Prostate gland (tissue), 2 donors: ENCODE data around the gene IFNA13. TPM values are rescaled to one million over a fixed set of nuclear protein-coding genes. Genes with fewer than 3 reads are reported as not detected.
A peak's percentile ranks its signal among the peaks of the same experiment; 100 is the strongest.

ENCODE experiments used
- DNase-seq: peaks from one replicate; pipeline ENCODE4 v3.0.0-alpha.2; 2019; ENCODE audit warnings: low spot score
- H3K27ac ChIP-seq, 2 donors: fragments of 200-600 bp; sonication (generic); 2 replicates each; pipeline ENCODE4 v1.5.1; 2017 to 2019
- H3K27me3 ChIP-seq: fragments of 200-600 bp; sonication (generic); replicated peaks from 2 replicates; pipeline ENCODE4 v1.5.1; 2019; ENCODE audit not compliant: insufficient read depth
- H3K36me3 ChIP-seq, 2 donors: fragments of 200-600 bp; sonication (generic); 1 replicate in 1 of 2; 2 replicates in 1 of 2; pipeline versions ENCODE4 v1.5.1 to v1.8.1; 2017 to 2019
- H3K4me1 ChIP-seq: fragments of 200-600 bp; sonication (generic); replicated peaks from 2 replicates; pipeline ENCODE4 v1.5.1; 2019
- H3K4me3 ChIP-seq, 2 donors: fragments of 200-600 bp; sonication (generic); 2 replicates each; pipeline ENCODE4 v1.5.1; 2017 to 2019
- H3K9me3 ChIP-seq: fragments of 200-600 bp; sonication (generic); 2 replicates; pipeline ENCODE4 v1.5.1; 2017
- POLR2A ChIP-seq: fragments of 450-650 bp; IDR thresholded peaks from one replicate; pipeline ENCODE4 v1.6.1; 2016; ENCODE audit warnings: antibody characterized with exemption, mild to moderate bottlenecking
- POLR2AphosphoS5 ChIP-seq: sonication (generic); formaldehyde crosslinking; IDR thresholded peaks from one replicate; pipeline ENCODE4 v1.6.1; 2017; ENCODE audit warnings: antibody characterized with exemption
- WGBS: methylation state at CpG from one replicate; pipeline ENCODE4 v1.1.5; 2018; 5-methylcytosine and 5-hydroxymethylcytosine counted together
- intact Hi-C: fragments of 100-400 bp; cut with DNase I; formaldehyde crosslinking; loops from one replicate; pipeline ENCODE4 v1.14.2; 2022
- total RNA-seq, 2 donors: library from RNA; depleted of rRNA; stranded (reverse); fragments of >200 nt; gene quantifications; one replicate each; pipeline ENCODE4 v1.1.0, GENCODE V29; 2016
- TF ChIP-seq, protein P1 (sequence below), 4 experiments: fragments of 200-600 bp in 2 of 4; fragments of 450-650 bp in 2 of 4; sonication (generic) in 2 of 4; IDR thresholded peaks; 1 replicate in 3 of 4; 2 replicates in 1 of 4; pipeline ENCODE4 v1.5.1; 2016 to 2019; ENCODE audit warnings: antibody characterized with exemption in 4 of 4, mild to moderate bottlenecking in 2 of 4, moderate library complexity in 2 of 4

IFNA13 gene
- total RNA-seq, 2 donors from 2014 or later, result not detected

GRCh38 chr9:21336457-21336856, 31.4 kb downstream of the IFNA13 start:
- H3K4me1 ChIP-seq, result peaks cover 8% of the 10 kb centered on the region
- intact Hi-C loops, result loop anchor here (10.0 kb wide), 1 partner anchor 668 kb away; the partner anchor contains the start of gene CDKN2B
- H3K27ac ChIP-seq, result no peak overlapping the region
- DNase-seq, result no peak
- H3K9me3 ChIP-seq, result no peaks in the 10 kb centered on the region
- no peak overlapping the region for H3K4me3 ChIP-seq
- H3K27me3 ChIP-seq, result no peaks in the 10 kb centered on the region
- H3K36me3 ChIP-seq, result no peaks in the 10 kb centered on the region
- TF ChIP-seq POLR2A (no peak), POLR2AphosphoS5 (no peak)
- TF ChIP-seq, protein P1, sequence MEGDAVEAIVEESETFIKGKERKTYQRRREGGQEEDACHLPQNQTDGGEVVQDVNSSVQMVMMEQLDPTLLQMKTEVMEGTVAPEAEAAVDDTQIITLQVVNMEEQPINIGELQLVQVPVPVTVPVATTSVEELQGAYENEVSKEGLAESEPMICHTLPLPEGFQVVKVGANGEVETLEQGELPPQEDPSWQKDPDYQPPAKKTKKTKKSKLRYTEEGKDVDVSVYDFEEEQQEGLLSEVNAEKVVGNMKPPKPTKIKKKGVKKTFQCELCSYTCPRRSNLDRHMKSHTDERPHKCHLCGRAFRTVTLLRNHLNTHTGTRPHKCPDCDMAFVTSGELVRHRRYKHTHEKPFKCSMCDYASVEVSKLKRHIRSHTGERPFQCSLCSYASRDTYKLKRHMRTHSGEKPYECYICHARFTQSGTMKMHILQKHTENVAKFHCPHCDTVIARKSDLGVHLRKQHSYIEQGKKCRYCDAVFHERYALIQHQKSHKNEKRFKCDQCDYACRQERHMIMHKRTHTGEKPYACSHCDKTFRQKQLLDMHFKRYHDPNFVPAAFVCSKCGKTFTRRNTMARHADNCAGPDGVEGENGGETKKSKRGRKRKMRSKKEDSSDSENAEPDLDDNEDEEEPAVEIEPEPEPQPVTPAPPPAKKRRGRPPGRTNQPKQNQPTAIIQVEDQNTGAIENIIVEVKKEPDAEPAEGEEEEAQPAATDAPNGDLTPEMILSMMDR (IDR thresholded peaks at IDR 0.05), result no peak

GRCh38 chr9:21334701-21335632, 32.9 kb downstream of the IFNA13 start, which contains the start of gene KLHL9:
Gene KLHL9, minus strand, starts transcription at chr9:21335404. Its CDS starts 545 bp downstream, at chr9:21334859.
- H3K27ac ChIP-seq, result peak within 1 kb of the TSS; percentile 95 to 96

GRCh38 chr9:21333226-21333625, 34.6 kb downstream of the IFNA13 start:
- DNase-seq, result no peak
- H3K36me3 ChIP-seq, result no peaks in the 10 kb centered on the region
- peaks cover 8% of the 10 kb centered on the region for H3K4me1 ChIP-seq
- no peak overlapping the region for H3K27ac ChIP-seq
- H3K4me3 ChIP-seq, result no peak overlapping the region
- TF ChIP-seq POLR2A, result no peak
- no peak for TF ChIP-seq POLR2AphosphoS5
- TF ChIP-seq, protein P1 (IDR thresholded peaks at IDR 0.05), result no peak
- H3K27me3 ChIP-seq, result no peaks in the 10 kb centered on the region
- 97% methylated on average over 2 of the region's 2 CpGs for WGBS
- intact Hi-C loops, result loop anchor here (5.0 to 10.0 kb wide), 2 partner anchors 469 to 672 kb away; partner anchors contain the start of genes CDKN2B and MTAP
- no peaks in the 10 kb centered on the region for H3K9me3 ChIP-seq

More at GRCh38 chr9:21334701-21335632, 32.9 kb downstream of the IFNA13 start, which contains the start of gene KLHL9:
- under 1% methylated on average over 55 of the region's 55 CpGs for WGBS
- Histone ChIP-seq H3K4me1 (peaks cover 8% of the 10 kb centered on the region), H3K9me3 (no peaks in the 10 kb centered on the region), H3K36me3 (no peaks in the 10 kb centered on the region), H3K27me3 (no peaks in the 10 kb centered on the region), H3K4me3 (peak within 1 kb of the TSS; percentile 74 to 79)
- intact Hi-C loops, result loop anchor here (5.0 to 10.0 kb wide), 2 partner anchors 467 to 670 kb away; partner anchors contain the start of genes CDKN2B and MTAP
- peak; percentile 84 for TF ChIP-seq POLR2AphosphoS5
- TF ChIP-seq, protein P1 (IDR thresholded peaks at IDR 0.05), result no peak
- TF ChIP-seq POLR2A, result peak; percentile 62
- DNase-seq, result peak; percentile 91

DNA sequence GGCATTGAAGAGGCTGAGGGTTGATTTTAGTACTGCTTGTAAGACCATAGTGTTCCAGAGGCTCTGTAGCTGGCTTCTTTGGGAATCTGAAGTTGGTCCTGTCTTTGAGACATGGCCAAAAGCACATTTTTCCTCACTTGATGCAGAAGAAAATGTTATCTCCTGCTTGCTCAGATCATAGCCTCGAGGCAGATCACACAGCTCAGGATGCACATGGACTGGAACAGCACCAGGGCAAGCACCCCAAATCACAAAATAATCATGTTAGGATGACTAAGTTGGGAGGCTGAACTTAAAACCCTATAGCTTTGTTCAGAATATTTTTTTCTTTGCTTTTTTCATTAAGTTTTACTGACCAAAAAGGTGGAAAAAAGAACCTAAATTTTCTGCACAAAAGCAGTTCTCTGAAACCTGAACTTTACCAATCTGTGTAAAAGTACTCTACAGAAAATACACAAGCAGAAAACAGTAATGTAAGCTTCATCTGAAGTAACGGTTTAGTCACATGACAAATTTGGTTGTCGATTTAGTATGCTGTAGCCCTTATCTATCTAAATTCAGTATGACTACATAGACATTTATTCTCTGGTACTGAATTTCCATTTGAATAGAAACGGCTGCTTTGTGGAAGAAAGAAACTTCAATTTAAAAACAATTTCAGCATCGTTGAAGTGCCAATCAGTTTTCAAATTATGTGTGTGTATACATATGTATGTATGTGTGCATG, 36.0 kb downstream of the IFNA13 start:
- no peak for DNase-seq
- H3K27me3 ChIP-seq, result no peaks in the 10 kb centered on the region
- intact Hi-C loops, result loop anchor here (5.0 to 10.0 kb wide), 2 partner anchors 470 to 673 kb away; partner anchors contain the start of genes CDKN2B and MTAP
- H3K36me3 ChIP-seq, result no peaks in the 10 kb centered on the region
- WGBS, result 48% methylated on average over 5 of the region's 5 CpGs
- H3K9me3 ChIP-seq, result no peaks in the 10 kb centered on the region
- no peak overlapping the region for H3K27ac ChIP-seq
- TF ChIP-seq POLR2A (no peak), POLR2AphosphoS5 (no peak)
- TF ChIP-seq, protein P1 (IDR thresholded peaks at IDR 0.05), result no peak
- H3K4me3 ChIP-seq, result no peak overlapping the region
- H3K4me1 ChIP-seq, result peaks cover 8% of the 10 kb centered on the region
